BJ (cell line): ENCODE data around the gene KLHL22. TPM values are rescaled to one million over a fixed set of nuclear protein-coding genes. Genes with fewer than 3 reads are reported as not detected.

Experiments
- CTCF ChIA-PET: fragments of 350-600 bp; formaldehyde crosslinking; extraction: SDS; loops from one replicate; lab custom pipeline; 2021; ENCODE audit warnings: antibody characterized with exemption, inconsistent platforms; lab: Yijun Ruan, JAX
- POLR2A ChIA-PET: fragments of 300-600 bp; sonication (Branson Sonifier 250); formaldehyde crosslinking; extraction: SDS; loops from one replicate; lab custom pipeline; 2021; ENCODE audit warnings: antibody characterized with exemption; lab: Charles Lee
- DNase-seq: peaks from one replicate; pipeline ENCODE4 v3.0.0-alpha.2; 2011; ENCODE audit warnings: low read depth
- H3K27me3 ChIP-seq: 2 replicates; pipeline ENCODE4 v1.6.0; 2011; ENCODE audit warnings: low read length; ENCODE audit not compliant: control insufficient read depth, insufficient read depth
- H3K36me3 ChIP-seq: 2 replicates; pipeline ENCODE4 v1.5.1; 2011; ENCODE audit warnings: low read length; ENCODE audit not compliant: control insufficient read depth, insufficient read depth
- H3K4me3 ChIP-seq: 2 replicates; pipeline ENCODE4 v1.5.1; 2011; ENCODE audit warnings: low read depth, mild to moderate bottlenecking, control low read depth, low read length
- polyA plus RNA-seq: library from polyadenylated mRNA; depleted of rRNA; stranded (reverse); fragments of >200 nt; gene quantifications from 2 replicates; pipeline ENCODE4 v1.2.3, GENCODE V29; 2011
- TF ChIP-seq, protein P1 (sequence below): IDR thresholded peaks from 2 replicates; pipeline ENCODE4 v1.5.1; 2011; ENCODE audit warnings: low read depth, mild to moderate bottlenecking, control low read depth, inconsistent platforms, low read length, moderate library complexity; ENCODE audit not compliant: insufficient read depth

Gene KLHL22
- polyA plus RNA-seq, 1 experiment = 34.0 TPM

DNA sequence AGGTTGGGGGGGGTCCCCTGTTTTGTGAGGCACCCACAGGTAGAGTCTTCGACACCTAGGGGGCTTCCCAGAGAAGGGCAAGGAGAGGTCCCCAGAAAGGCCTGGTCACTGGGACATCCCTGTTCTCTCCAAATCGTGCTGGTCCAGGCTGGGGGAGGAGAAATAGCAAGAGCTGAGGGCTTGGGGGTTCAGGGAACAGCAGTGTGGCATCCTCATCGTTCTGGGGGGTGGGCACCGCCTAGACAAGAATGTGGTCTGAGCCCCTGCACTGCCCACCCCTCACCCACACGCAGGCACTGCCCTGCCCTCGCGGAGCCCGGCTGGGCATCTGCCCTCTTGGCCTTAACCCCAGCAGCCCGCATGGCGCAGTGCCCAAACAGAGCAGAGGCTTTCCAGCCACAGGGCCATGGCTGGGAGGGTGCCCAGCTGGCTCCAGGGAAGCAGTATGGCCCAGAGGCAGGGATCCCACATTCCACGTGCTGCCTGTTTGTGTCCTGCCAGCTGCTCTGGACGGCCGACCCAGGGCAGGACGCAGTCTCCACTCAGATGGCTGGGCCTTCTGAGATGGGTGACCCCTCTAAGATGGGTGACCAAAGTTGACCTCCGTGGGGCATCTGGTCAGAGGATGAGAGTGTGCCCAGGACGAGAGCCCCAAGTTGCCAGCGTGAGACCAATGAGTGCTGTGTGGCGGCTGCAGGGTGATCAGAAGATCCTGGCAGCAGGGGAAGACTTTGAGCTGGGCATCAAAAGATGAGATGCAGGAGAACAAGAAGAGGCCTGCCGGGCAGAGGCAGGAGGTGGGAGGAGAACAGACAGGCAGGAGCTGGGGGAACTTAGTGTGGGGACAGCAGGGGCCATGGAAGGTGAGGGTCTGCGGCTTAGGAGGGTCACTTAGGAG lies 72.3 kb downstream of the KLHL22 start:
- Histone ChIP-seq H3K36me3 (peaks cover 15% of the 10 kb centered on the region), H3K27me3 (no peaks in the 10 kb centered on the region), H3K4me3 (no peak overlapping the region)
- DNase-seq = no peak
- TF ChIP-seq, protein P1, sequence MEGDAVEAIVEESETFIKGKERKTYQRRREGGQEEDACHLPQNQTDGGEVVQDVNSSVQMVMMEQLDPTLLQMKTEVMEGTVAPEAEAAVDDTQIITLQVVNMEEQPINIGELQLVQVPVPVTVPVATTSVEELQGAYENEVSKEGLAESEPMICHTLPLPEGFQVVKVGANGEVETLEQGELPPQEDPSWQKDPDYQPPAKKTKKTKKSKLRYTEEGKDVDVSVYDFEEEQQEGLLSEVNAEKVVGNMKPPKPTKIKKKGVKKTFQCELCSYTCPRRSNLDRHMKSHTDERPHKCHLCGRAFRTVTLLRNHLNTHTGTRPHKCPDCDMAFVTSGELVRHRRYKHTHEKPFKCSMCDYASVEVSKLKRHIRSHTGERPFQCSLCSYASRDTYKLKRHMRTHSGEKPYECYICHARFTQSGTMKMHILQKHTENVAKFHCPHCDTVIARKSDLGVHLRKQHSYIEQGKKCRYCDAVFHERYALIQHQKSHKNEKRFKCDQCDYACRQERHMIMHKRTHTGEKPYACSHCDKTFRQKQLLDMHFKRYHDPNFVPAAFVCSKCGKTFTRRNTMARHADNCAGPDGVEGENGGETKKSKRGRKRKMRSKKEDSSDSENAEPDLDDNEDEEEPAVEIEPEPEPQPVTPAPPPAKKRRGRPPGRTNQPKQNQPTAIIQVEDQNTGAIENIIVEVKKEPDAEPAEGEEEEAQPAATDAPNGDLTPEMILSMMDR = no peak
- ChIA-PET CTCF (interaction anchor here (1.7 to 1.9 kb wide), 5 partner anchors 11 to 33 kb away, joined by 4 to 9 read pairs (median 6); no protein-coding TSS in a partner anchor), POLR2A (interaction anchor here (0.6 kb wide), 1 partner anchor 103 kb away, joined by 3 read pairs; the partner anchor contains the start of gene DGCR6L)

DNA sequence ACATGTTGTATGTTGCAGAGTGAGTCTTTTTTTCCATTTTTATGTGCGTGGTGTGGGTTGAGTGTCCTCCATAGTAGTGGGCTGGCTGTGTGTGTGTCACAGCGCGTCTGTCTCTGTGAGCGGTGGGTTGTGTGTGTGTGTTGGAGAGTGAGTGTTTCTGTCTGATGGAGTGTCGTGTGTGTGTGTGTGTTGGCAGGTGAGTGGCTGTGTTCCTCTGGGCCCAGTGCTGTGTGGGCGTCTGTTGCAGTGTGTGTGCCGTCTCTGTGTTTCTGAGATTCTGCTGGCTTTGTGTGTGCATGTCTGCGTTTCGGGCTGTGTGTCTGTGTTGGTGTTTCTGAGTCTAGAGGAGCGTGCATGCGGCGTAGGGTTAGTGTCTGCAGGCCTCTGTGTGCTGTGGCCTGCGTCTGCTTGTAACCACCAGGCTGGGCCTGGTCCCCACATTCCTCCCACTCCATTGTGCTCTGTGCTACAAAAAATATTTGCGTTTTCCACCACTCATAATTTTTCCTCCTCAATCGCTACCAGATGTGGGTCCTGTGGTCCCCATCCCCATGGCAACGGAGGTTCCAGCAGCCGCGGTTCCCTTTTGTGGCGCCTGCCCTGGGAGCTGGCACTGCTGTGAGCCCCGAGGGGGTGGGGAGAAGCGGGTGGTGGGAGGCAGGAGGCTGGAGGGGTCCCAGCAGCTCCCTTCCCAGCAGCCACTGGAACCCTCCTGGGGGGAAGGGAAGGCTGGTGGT lies 73.2 kb downstream of the KLHL22 start:
- no peak overlapping the region for H3K4me3 ChIP-seq
- ChIA-PET POLR2A (no interaction called here), CTCF (interaction anchor here (1.3 to 1.9 kb wide), 5 partner anchors 12 to 142 kb away, joined by 3 to 9 read pairs (median 5); no protein-coding TSS in a partner anchor)
- peak; percentile 84 for DNase-seq
- peaks cover 12% of the 10 kb centered on the region for H3K36me3 ChIP-seq
- no peaks in the 10 kb centered on the region for H3K27me3 ChIP-seq
- TF ChIP-seq, protein P1 = no peak

DNA sequence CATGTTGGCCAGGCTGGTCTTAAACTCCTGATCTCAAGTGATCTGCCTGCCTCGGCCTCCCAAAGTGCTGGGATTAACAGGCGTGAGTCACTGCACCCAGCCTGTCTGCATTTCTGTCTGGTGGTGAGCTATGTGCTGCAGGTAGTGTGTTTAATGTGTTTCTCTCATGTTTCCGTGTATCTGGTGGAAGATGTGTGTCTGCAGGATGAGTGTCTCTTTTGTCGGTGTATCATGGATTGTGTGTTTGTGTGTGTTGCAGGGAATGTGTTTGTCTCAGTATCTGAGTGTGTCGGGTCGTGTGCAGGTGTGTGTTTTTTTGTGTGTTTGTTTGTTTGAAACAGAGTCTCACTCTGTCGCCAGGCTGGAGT lies 74.1 kb downstream of the KLHL22 start:
- TF ChIP-seq, protein P1 = no peak
- DNase-seq = no peak
- ChIA-PET POLR2A (interaction anchor here (0.6 kb wide), 1 partner anchor 488 kb away, joined by 8 read pairs; no protein-coding TSS in a partner anchor), CTCF (interaction anchor here (0.8 to 1.7 kb wide), 3 partner anchors 9 to 143 kb away, joined by 3 to 5 read pairs (median 4); no protein-coding TSS in a partner anchor)
- Histone ChIP-seq H3K27me3 (no peaks in the 10 kb centered on the region), H3K36me3 (peaks cover 6% of the 10 kb centered on the region), H3K4me3 (no peak overlapping the region)

DNA sequence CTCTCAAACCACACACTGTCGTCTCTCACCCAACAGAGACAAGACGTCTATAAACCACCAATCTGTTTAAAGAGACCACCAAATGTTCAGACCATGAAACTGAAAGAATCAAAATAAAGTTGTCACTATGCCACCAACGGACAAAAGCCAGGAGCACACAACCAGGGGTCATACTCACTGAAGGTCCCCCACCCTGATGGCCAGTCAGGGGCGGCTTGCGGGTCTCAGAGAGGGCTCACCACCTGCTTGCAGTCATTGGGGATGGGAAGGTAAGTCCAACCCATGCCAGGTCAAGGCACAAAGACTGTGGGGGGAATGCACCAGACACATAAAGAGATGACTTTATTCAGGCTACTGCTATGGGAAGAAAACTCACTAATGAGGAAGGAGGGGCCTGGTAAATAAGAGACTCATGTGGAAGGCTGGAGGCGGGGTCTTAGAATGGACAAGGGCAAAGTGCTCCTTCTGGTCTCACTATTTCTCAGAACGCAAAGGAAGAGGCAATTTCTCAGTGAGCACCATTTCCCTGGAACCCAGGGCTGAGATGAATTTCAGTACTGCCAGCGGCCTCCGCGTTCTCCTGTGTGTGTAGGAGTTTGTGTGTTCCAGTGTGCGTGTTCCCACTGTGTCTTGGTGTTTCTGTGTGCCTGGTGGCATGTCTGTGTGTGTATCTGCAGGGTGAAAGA lies 75.3 kb downstream of the KLHL22 start:
- no peaks in the 10 kb centered on the region for H3K27me3 ChIP-seq
- ChIA-PET CTCF (interaction anchor here (1.0 to 5.3 kb wide), 3 partner anchors 13 to 36 kb away, joined by 3 to 88 read pairs (median 17); no protein-coding TSS in a partner anchor), POLR2A (no interaction called here)
- DNase-seq = no peak
- TF ChIP-seq, protein P1 = no peak
- no peak overlapping the region for H3K4me3 ChIP-seq
- H3K36me3 ChIP-seq = peaks cover 5% of the 10 kb centered on the region
